NCI-H446 treated with DMSO at 0.1 percent for 48 hours (cell line): ENCODE results near the gene CEP170B.
"Not testable (repeated sequence)": the region's sequence is repeated elsewhere in the genome, so short reads cannot be mapped to it uniquely, and the experiment has no call there.

Source experiments
- DNase-seq: peaks from one replicate; lab custom pipeline; 2025; lab: John Stamatoyannopoulos, UW

The CEP170B gene

GRCh38 chr14:104917993-104918392 lies 52.9 kb downstream of the CEP170B start:
- DNase-seq = no peak

- DNase-seq = not testable (repeated sequence)
Measured at GRCh38 chr14:104919152-104919992, 54.3 kb downstream of the CEP170B start.

GRCh38 chr14:104919993-104920315 lies 54.9 kb downstream of the CEP170B start:
- DNase-seq = no peak

GRCh38 chr14:104923640-104924420 lies 58.8 kb downstream of the CEP170B start:
- DNase-seq = no peak

GRCh38 chr14:104924421-104925213 lies 59.5 kb downstream of the CEP170B start, which contains the start of gene PLD4:
Gene PLD4, plus strand, starts transcription at chr14:104924879. Its CDS starts 2,262 bp downstream, at chr14:104927141.
- DNase-seq = no peak

GRCh38 chr14:104925214-104925854 lies 60.3 kb downstream of the CEP170B start:
- no peak for DNase-seq

- no peak for DNase-seq
Measured at GRCh38 chr14:104925855-104926609, 61.0 kb downstream of the CEP170B start.

- DNase-seq = no peak
Measured at GRCh38 chr14:104926619-104927431, 61.8 kb downstream of the CEP170B start.

- no peak for DNase-seq
Measured at GRCh38 chr14:104927432-104927816, 62.4 kb downstream of the CEP170B start.

- DNase-seq = no peak
Measured at GRCh38 chr14:104927901-104928300, 62.8 kb downstream of the CEP170B start.

GRCh38 chr14:104928391-104929133 lies 63.5 kb downstream of the CEP170B start:
- DNase-seq = no peak

GRCh38 chr14:104929268-104930230 lies 64.5 kb downstream of the CEP170B start:
- DNase-seq = no peak

GRCh38 chr14:104930526-104931303 lies 65.6 kb downstream of the CEP170B start:
- no peak for DNase-seq

- no peak for DNase-seq
Measured at GRCh38 chr14:104931304-104931770, 66.3 kb downstream of the CEP170B start.

GRCh38 chr14:104931771-104932675 lies 67.0 kb downstream of the CEP170B start:
- no peak for DNase-seq
